H1 (cell line): ENCODE results near the gene MAP4K4.

Experiments used
- RAD21 ChIP-seq, 2 experiments: IDR thresholded peaks in 1 of 2; conservative IDR thresholded peaks in 1 of 2; 2 replicates each; pipeline ENCODE4 v1.6.1; 2011; ENCODE audit warnings: low read depth in 2 of 2, low read length in 2 of 2, improper control_type of control experiment in 1 of 2, inconsistent platforms in 1 of 2, mild to moderate bottlenecking in 1 of 2, moderate library complexity in 1 of 2
- TAF1 ChIP-seq: IDR thresholded peaks from 2 replicates; pipeline ENCODE4 v1.6.1; 2011; ENCODE audit warnings: mild to moderate bottlenecking, low read depth, low read length
- TEAD4 ChIP-seq: IDR thresholded peaks from 2 replicates; pipeline ENCODE4 v1.6.1; 2012; ENCODE audit warnings: low read depth, low read length, inconsistent platforms, mixed read lengths
- ZNF274 ChIP-seq: IDR thresholded peaks from 2 replicates; pipeline ENCODE4 v1.7.0; 2012; ENCODE audit warnings: low read length, borderline replicate concordance; ENCODE audit errors: extremely low read depth
- TF ChIP-seq, protein P1 (sequence below), 3 experiments: IDR thresholded peaks; 1 replicate in 2 of 3; 2 replicates in 1 of 3; pipeline versions ENCODE4 v1.5.1 to v1.6.1; 2011; ENCODE audit warnings: low read length in 3 of 3, mild to moderate bottlenecking in 3 of 3, inconsistent platforms in 2 of 3, low read depth in 1 of 3, moderate library complexity in 1 of 3; ENCODE audit not compliant: insufficient read depth in 1 of 3; ENCODE audit errors: control extremely low read depth in 1 of 3

DNA sequence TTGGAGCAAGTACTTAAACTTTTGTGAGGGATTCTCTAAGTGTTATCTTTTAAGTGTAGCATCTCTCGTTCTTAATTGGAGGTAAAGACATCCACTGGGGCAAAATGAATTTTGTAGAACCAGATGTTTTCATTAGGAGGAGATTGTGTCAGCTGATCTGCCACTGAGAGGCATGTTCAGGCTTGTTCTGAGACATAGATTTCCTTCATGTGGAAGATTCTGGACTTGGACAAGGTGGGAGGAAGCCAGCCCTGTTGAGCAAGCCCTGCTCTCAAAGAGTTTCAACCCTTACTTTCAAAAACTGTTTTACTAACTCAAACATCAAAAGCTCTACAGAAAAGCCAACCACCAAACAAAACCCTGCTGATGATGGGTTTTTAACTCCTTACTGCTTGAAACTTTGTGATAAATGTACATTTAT is 6.5 kb downstream of the MAP4K4 start:
- TF ChIP-seq TAF1, result no peak
- TF ChIP-seq, protein P1, sequence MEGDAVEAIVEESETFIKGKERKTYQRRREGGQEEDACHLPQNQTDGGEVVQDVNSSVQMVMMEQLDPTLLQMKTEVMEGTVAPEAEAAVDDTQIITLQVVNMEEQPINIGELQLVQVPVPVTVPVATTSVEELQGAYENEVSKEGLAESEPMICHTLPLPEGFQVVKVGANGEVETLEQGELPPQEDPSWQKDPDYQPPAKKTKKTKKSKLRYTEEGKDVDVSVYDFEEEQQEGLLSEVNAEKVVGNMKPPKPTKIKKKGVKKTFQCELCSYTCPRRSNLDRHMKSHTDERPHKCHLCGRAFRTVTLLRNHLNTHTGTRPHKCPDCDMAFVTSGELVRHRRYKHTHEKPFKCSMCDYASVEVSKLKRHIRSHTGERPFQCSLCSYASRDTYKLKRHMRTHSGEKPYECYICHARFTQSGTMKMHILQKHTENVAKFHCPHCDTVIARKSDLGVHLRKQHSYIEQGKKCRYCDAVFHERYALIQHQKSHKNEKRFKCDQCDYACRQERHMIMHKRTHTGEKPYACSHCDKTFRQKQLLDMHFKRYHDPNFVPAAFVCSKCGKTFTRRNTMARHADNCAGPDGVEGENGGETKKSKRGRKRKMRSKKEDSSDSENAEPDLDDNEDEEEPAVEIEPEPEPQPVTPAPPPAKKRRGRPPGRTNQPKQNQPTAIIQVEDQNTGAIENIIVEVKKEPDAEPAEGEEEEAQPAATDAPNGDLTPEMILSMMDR (IDR thresholded peaks at IDR 0.05; ENCODE audit: control extremely low read depth in 1 of 3, insufficient read depth in 1 of 3, low read depth in 1 of 3, low read length in 3 of 3), result no peak
- no peak for TF ChIP-seq TEAD4
- no peak for TF ChIP-seq RAD21 (IDR thresholded peaks at IDR 0.05 in 1 of 2, conservative IDR thresholded peaks at IDR 0.05 in 1 of 2; ENCODE audit: low read depth in 2 of 2, low read length in 2 of 2)
- TF ChIP-seq ZNF274, result no peak
